SHP77 (cell line): ENCODE measurements around the gene RAD51AP1.
"Not testable (repeated sequence)": the region's sequence is repeated elsewhere in the genome, so short reads cannot be mapped to it uniquely, and the experiment has no call there.

Experiments
- DNase-seq, 2 experiments: peaks; one replicate each; lab custom pipeline; 2025; lab: John Stamatoyannopoulos, UW

RAD51AP1 gene

GRCh38 chr12:4538207-4539160 is at the start of gene RAD51AP1:
TSS of gene RAD51AP1 (plus strand) at chr12:4538890. CDS start at chr12:4538940, 50 bp downstream.
- peak; percentile 68 to 69 for DNase-seq

GRCh38 chr12:4489556-4489955 is 49.1 kb upstream of the RAD51AP1 start:
- DNase-seq = no peak

GRCh38 chr12:4490973-4491372 is 47.7 kb upstream of the RAD51AP1 start:
- no peak for DNase-seq

GRCh38 chr12:4496145-4496838 is 42.4 kb upstream of the RAD51AP1 start:
- DNase-seq = no peak

GRCh38 chr12:4499186-4499585 is 39.5 kb upstream of the RAD51AP1 start:
- no peak for DNase-seq

GRCh38 chr12:4505376-4505986 is 33.2 kb upstream of the RAD51AP1 start:
- no peak for DNase-seq

GRCh38 chr12:4506430-4506829 is 32.3 kb upstream of the RAD51AP1 start:
- DNase-seq = no peak

- no peak for DNase-seq
These were observed 31.8 kb upstream of the RAD51AP1 start for GRCh38 chr12:4506870-4507269.

GRCh38 chr12:4508503-4508902 is 30.2 kb upstream of the RAD51AP1 start:
- DNase-seq = not testable (repeated sequence)

- not testable (repeated sequence) for DNase-seq
These were observed 29.4 kb upstream of the RAD51AP1 start for GRCh38 chr12:4509269-4509668.

- DNase-seq = no peak
These were observed 20.5 kb upstream of the RAD51AP1 start for GRCh38 chr12:4518106-4518728.

- not testable (repeated sequence) for DNase-seq
These were observed 15.2 kb upstream of the RAD51AP1 start for GRCh38 chr12:4523443-4523842.

- no peak for DNase-seq
These were observed 11.7 kb upstream of the RAD51AP1 start for GRCh38 chr12:4526923-4527546.

- no peak for DNase-seq
These were observed 8.5 kb upstream of the RAD51AP1 start for GRCh38 chr12:4530160-4530559.

GRCh38 chr12:4530982-4531586 is 7.6 kb upstream of the RAD51AP1 start:
- no peak for DNase-seq

- DNase-seq = no peak
These were observed 3.6 kb upstream of the RAD51AP1 start for GRCh38 chr12:4535092-4535491.

- DNase-seq = no peak
These were observed 2.8 kb upstream of the RAD51AP1 start for GRCh38 chr12:4535871-4536270.

- no peak for DNase-seq
These were observed 629 bp downstream of the RAD51AP1 start for GRCh38 chr12:4539167-4539870.

GRCh38 chr12:4540170-4540569 is 1.5 kb downstream of the RAD51AP1 start:
- DNase-seq = no peak

- no peak for DNase-seq
These were observed 1.9 kb downstream of the RAD51AP1 start for GRCh38 chr12:4540638-4541037.

GRCh38 chr12:4545195-4545594 is 6.5 kb downstream of the RAD51AP1 start:
- DNase-seq = no peak
